ENCODE data around the gene GPRIN1.
"Not testable (repeated sequence)": the region's sequence is repeated elsewhere in the genome, so short reads cannot be mapped to it uniquely, and the experiment has no call there.

Gene GPRIN1

GRCh38 chr5:176621661-176622079, 11.7 kb upstream of the GPRIN1 start:
- no peak for DNase-seq

DNA sequence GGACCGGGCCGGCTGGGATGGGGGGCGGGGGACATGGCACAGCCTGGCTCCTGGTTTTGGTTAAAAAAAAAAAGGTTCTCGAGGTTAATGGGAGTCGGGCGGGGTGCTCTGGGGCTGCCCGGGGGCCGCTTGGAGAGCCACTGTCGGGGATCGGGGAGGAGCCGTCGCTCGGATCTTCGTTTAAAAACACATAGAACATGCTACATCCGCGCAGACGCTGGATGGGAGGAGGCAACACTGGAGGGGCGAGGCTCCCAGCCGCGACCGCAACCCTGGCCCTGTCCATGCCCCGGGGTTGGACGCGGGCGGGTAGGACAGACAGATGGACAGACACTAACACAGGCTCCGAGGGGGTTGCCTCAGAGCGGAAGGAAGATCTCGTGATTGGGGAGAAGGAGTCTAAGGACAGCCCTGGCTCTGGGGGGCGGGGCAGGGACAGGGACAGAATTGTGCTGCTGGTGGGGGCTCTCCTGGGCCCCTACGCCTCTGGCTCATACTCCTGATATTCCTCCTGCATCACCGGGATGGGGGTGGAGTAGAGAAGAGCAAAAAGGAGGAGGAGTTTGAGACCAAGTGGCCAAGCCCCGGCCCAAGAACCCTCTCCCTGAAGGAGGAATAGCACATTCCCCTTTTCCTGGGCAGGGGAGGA, 10.5 kb upstream of the GPRIN1 start:
- DNase-seq, result no peak

GRCh38 chr5:176619569-176620332, 9.8 kb upstream of the GPRIN1 start:
- DNase-seq, result no peak

DNA sequence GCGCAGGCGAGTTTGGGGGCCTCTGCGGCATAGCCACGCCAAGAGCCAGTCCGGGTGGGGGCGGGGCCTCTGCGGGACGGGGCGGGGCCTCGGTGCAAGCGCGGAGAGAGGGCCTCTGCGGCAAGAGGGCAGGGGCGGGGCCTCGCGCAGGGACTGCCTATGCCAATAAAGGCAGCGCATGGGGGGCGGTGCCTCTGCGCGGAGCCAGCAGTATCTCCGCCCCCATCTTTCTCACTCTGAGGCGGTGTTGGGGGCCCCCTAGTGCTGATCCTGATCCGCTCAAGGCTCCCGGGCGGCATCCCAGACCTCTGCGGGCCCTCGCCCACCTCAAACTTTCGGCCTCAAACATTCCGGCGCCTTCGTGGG, 9.2 kb upstream of the GPRIN1 start:
- DNase-seq, result peak; percentile 42 to 84 (median 71)

DNA sequence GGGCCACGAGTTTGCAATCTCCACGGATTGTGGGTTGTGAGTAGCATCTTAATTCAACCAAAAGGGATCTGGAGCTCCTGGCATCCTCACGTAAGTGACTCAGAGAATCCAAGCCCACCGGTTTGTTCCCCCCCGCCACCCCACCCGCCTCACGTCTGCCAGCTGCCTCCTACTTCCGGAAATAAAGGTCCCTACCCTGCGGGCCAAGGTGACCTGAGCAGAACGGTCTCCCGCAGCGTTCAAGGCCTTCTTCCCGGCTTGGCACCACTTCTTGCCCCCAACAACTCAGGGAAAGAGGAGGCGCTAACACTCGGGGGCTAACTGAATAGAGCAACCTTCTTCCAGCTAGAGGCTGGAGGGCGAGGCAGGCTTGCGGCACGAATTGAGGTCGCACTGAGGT, 8.8 kb upstream of the GPRIN1 start:
- no peak for DNase-seq

DNA sequence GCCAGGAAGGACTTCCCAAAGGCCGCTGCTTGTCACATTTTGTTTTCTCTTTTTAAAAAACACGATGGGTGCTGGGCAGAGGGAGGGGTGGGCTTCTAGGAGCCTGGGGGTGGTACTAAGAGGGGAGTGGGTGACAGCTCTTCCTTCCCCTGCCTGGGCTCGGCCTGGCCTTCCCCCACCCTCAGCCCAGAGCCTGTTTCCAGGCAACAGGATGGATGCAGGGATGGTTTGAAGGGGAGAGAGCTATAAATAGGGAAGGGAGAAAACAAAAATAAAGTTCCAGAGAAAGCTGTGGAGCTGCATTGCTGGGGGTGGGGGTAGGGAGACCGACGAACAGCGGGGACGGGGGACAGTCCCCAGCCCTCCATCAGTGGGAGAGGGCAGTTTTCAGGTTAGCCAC, 6.6 kb upstream of the GPRIN1 start:
- no peak for DNase-seq

- DNase-seq, result no peak
These were observed 5.0 kb upstream of the GPRIN1 start for GRCh38 chr5:176614805-176615478.

DNA sequence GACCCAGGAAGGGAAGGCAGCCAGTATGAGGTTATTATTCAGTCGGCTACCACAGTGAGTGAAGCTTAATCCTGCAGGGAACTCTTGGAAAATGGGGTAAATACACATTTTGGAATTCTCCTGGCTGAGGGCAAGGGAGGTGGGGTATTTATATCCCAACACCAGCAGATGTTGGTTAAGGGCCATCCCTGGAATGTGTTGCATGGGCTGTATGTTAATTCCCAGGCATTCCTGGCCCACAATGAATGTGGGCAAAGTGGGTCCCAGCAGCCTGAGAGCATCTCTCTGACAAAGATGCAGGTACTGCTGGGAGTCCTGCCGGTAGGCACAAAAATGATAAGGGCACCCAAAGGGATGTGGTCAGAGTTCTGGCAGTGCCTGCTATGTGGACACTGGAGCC, 2.9 kb upstream of the GPRIN1 start:
- DNase-seq, result no peak

DNA sequence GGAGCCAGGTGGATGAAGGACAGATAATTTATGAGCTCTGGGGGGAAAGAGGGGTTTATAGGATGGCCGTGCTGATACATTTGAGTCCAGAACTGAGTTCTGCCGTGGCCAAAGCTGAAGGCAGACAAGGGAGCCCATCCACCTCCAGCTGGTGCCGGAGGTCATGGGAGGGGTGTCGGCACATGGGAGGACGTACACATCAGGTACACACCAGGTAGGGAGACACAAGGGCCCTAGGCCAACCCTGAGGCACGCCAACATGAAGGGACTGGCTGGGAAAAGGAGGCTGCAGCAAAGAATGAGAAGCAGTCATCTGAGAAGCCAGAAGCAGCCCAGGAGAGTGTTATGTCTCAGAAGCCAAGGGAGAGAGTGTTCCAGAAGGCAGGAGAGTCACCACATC, 2.1 kb upstream of the GPRIN1 start:
- no peak for DNase-seq

DNA sequence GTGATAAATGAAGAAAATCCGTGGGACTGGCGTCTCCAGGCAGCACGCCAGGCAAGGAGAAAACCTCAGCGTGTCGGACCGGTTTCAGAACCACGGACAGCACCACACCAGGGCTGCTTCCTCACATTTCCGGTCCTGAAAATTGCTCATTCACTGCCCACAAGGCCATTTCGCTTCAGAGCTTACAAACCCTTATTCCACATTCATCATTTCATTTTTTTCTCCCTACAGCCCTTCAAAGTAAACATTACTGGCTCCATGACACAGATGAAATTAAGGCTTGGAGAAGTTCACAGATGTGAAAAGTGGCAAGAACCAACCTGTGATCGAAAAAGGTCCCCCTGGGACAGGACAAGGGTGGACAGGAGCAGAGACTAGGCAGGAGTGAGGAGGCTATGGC, 1.5 kb upstream of the GPRIN1 start:
- DNase-seq, result peak in 4 of 5 experiments; percentile 12 to 49 (median 27)

DNA sequence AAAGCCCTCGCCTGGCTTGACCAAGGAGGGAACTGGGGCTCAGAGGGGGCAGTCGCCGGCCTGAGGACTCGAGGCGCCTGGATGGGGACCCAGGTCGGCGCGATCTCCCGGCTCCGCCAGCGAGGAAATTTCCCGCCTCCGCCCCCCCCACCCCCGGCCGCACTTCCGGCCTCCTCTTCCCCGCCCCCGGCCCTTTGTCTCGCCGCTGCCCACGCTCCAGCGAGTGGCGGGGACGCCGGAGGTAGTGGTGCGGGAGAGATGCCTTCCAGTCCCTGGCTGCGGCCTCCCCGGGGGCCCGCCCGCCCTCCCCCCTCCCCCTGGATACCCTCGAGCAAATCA, 448 bp upstream of the GPRIN1 start:
- DNase-seq, result no peak

GRCh38 chr5:176608937-176609723, 826 bp downstream of the GPRIN1 start:
- DNase-seq, result no peak

GRCh38 chr5:176608142-176608705, 1.7 kb downstream of the GPRIN1 start:
- no peak for DNase-seq

DNA sequence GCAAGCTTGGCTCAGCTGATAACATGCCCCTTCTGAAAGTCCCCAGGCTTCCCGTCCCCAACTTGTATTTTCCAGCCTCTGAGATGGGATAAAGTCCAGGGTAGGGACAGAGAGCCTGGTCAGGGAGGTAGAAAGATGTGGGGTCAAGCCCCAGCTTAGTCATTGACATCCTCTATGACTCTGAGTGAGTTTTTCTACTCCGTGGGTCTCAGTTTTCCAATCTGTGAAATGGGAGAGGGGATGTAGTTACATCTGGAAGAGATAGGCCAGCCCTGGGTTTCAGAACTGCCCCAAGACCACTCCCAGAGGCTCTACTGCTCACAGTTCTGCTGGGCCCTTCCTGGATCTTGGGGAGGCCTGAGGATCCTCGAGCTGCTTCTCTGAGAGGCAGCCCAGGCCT, 3.1 kb downstream of the GPRIN1 start:
- no peak for DNase-seq

GRCh38 chr5:176606032-176606431, 3.9 kb downstream of the GPRIN1 start:
- no peak for DNase-seq

GRCh38 chr5:176603091-176603490, 6.9 kb downstream of the GPRIN1 start:
- no peak for DNase-seq

- DNase-seq, result no peak
These were observed 8.0 kb downstream of the GPRIN1 start for GRCh38 chr5:176601901-176602482.

- not testable (repeated sequence) for DNase-seq
These were observed 10.1 kb downstream of the GPRIN1 start for GRCh38 chr5:176599749-176600430.

GRCh38 chr5:176597417-176598389, 12.3 kb downstream of the GPRIN1 start:
- peak in 1 of 5 experiments; percentile 29 for DNase-seq

DNA sequence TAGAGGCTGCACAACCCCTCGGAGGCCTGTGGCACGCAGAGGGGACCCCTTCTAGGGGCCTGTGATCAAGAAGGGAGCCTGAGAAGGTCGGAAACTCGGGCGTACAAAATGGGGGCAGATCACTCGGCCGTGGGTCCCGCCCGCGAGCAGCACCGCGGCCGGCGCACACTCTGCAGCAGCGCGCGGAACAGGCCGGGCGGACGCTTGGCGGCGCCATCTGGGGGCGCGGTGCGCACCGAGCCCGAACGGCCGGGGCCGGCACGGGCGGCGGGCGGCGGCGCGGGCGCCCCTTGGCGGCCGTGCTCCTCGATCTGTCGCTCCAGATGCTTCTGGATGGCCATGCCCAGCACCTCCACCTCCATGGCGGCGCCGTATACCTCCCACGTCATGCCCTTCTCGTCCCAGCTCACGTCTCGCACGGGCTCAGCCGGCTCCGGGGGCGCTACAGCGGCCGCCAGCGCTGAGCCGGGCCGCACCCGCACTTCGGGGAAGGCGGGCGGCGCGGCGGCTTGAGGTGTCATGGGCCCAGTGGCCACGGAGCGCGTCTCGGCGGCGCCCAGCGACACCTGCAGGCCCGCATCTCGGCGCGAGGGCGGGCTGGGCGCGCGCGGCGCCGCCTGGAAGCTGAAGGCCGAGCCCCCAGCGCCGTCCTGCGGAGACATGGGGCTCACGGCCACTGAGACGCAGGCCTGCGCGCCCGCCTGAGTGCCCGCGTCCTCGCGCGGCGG, 13.1 kb downstream of the GPRIN1 start:
- DNase-seq, result peak; percentile 32 to 77 (median 60)
